SH-SY5Y (cell line): Measurements from ENCODE around the gene RGS16.

Experiments
- GATA2 ChIP-seq: IDR thresholded peaks from 2 replicates; pipeline ENCODE4 v1.6.1; 2011; ENCODE audit warnings: mild to moderate bottlenecking, low read depth, low read length
- GATA3 ChIP-seq: IDR thresholded peaks from 2 replicates; pipeline ENCODE4 v1.6.1; 2011; ENCODE audit warnings: low read depth, mild to moderate bottlenecking, low read length, moderate library complexity

RGS16 gene

DNA sequence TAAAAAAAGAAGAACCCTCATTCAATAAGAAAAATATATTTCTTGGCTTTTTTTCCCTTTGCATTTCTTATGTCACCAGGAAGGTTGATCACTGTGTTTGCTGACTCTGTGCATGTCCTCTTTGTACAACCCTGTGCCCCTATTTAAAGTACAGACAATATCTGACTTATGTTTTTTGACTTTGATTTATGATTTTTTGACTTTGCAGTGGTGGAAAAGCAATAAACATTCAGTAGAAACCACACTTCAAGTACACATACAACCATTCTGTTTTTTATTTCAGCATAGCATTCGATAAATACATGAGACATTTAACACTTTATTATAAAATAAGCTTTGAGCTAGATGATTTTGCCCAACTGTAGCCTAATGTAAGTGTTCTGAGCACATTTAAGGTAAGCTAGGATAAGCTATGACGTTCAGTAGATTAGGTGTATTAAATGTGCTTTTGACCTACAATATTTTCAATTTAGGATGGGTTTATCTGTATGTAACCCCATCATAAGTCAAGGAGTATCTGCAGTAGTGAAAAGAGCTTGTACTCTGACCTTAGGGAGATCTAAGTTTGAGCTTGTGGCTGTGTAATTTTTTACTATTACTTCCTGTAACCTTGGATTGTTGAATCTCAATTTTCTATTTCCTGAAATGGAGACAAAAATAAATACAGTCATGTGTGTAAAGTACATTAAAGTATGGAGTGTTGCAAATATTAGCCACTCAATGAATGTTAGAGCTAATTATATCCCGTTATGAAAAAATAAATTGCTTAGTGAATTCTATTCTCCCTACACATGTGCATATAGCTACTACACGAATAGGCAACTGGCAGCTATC, 16.3 kb downstream of the RGS16 start:
- TF ChIP-seq GATA2, result no peak
- TF ChIP-seq GATA3, result no peak

DNA sequence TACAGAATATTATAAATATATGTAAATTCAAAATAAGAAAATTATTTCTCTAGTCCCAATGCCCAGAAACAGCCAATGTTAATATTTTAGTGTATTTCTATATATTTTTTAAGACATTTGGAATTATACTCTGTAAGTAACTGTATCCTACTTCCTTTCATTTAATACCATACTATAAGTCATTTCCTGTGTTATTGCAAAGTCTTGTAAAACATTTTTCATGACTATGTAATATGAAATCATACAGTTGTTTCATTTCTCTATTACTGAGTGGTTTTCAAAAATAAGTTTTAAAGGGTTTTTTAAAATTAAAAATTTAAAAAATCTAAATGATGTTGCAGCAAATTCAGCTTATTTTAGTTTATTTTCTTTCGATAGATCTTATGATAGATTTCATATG, 17.1 kb downstream of the RGS16 start:
- no peak for TF ChIP-seq GATA2
- no peak for TF ChIP-seq GATA3

DNA sequence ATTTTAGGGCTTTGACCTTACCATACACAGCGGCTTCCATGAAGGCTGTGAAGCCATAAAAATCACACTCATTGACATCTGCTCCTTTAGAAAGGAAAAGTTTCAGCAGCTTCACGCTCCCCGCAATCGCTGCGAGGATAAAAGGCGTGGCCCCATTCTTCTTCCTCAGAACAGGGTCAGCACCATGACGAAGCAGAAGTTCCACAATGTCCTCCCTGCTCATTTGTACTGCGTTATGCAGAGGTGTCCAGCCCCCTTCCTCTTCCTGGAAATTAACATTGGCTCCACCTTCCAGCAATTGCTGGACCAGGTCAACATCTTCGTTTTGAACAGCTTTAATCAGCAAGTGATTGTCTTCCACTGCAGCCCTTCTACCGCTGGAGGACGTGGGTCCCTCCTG, 17.8 kb downstream of the RGS16 start:
- TF ChIP-seq GATA2 (no peak), GATA3 (no peak)

DNA sequence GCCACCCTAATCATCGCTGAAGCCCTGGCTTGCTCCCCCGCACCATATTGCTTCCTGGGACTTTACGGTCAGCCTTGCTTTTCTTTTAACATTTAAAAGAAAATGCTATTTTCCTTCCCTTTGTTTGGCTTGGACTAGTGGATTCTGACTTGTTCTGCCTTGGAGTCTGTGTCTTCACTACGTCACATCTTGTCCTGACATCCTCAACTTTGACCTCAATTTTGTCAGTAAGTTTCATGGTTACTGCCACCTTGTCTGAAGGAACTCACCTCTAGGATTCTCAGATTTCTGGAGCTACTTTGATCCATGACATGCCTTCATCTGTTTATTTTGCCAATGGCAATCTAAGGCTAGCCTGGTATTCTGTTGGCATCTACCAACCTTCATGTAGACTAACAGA, 19.4 kb downstream of the RGS16 start:
- TF ChIP-seq GATA3 (no peak), GATA2 (no peak)

DNA sequence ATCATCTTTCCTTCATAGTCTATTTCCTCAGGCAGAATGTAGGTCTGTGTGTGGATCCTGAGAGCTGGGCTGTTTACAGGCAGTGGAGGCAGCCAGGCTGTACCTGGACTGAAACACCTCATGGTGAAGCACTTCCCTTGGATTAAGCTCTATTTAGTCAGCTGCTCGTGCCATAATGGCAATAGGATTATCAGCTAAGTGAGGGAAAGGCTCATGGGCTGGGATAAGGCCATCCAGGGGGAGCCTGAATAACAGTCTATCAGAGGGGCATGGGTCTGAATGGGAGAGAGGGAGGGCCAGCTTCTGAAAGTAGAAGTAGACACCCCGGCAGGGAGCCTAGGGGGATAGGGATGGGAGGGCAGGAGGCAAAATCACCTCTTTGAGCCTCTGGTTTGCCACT, 23.5 kb downstream of the RGS16 start:
- TF ChIP-seq GATA2, result no peak

DNA sequence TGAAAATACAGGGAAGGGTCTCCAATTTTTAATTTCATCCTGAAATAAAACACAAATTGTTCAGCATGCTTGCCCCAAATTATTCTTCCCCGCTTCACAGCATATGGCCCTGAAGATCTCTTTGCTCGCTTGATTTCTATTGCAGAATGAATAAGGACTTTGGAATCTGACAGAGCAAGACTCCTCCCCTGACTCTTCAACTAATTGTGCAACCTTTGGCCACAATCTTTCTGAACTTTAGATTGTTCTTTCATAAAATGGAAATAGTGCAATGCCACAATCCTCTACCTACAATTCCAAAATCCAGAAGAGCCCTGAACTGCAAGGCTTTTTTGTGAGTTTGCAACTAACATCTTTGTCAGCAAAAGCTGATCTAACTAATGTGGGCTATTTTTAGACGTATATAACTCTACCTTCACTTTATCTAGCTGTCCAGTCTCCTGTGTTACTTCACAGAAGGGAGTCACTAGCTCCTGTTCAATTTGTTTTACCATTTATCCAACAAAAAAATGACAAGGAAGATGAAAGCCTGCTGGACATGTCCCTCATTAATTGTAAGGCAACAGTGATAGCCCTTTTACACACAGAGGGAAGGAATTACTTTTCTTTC, 28.5 kb downstream of the RGS16 start:
- TF ChIP-seq GATA2 (no peak), GATA3 (no peak)

DNA sequence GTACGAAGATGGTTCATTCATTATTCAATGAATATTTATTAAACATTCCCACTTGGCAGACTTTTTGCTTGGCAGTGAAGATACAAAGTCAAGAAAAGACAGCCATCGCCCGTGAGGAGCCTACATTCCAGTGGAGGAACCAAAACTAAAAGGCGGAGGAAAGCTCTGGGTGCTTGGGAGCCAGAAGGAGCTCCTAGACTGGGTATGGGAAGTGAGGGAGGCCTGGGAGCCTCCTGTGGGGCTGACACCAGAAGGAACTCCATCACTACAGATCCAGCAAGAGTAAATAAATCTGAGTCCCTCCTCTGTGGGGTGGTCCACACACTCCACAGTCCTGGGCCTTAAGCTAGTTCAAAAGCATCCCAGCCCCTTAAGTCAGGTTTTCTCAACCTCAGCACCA, 30.0 kb downstream of the RGS16 start:
- TF ChIP-seq GATA2, result no peak
- no peak for TF ChIP-seq GATA3

DNA sequence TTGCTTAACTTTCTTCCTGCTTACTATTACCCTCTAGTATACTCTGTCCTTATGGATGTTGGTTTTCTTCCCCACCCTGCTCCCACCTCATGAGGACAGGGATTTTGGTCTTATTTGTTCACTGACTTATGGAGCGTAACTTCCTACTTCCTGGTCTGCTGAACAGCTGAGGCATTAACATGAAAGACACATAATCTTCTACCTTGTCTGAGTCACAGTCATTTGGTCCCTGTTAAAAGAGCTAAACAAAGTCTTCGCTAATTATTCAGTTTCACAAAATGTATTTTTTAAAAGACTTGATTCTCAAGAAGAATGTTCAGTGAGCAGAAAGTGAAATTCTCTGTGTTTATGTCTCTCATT, 33.6 kb downstream of the RGS16 start:
- TF ChIP-seq GATA2 (no peak), GATA3 (no peak)

DNA sequence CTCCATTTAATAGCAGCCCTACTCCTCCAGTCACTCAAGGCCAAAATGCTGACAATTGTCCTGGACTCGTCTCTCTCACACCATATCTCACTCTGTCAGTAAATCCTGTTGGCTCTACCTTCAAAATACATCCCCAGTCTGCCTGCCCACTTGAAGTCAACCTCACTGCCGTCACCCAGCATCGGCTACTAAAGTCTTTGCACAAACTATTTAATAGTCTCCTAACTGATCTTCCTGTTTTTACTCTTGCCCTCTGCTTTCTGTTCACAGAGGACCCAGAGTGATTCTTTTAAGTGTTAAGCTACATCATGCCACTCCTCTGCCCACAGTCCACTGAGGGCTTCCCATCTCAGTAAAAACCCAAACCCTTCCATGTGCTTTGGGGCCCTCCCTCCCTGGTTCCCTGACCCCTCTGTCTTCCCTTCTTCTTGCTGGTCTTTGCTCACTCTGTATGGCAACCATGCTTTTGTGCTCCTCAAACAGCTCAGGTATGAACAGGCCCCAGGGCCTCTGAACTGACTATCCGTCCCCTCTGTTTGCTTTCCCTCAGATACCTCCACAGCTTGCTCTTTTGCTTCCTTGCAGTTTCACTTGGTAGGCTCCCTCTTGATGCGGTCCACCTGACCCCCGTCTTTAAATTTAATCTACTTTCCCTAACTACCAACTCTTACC, 34.1 kb downstream of the RGS16 start:
- TF ChIP-seq GATA3, result no peak
- TF ChIP-seq GATA2, result no peak

DNA sequence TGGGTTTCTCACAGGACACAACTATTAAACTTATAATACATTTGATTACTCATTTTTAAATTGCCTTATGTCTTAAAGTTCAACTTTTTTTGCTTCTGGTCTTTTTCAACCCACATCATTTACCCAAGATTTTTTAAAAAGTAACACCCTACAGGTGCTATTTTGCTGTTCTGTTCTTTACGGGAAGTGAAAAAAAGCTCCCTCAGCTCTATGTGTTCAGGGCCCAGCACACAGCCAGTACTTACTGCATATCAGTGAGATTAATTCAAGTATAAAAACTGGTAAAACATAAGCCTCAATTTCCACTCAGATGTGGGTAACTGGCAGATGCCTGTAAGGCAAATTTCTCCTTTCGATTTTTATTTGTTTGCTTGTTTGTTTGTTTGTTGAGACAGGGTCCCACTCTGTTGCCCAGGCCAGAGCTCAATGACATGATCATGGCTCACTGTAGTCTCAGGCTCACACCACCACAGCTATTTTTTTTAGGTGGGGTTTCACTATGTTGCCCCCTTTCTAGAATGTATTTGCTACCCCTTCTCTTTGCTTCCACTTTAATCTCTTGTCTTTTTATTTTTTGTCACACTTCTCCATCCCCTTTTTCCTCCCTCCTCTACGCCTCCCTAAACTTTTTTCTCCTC, 35.4 kb downstream of the RGS16 start:
- TF ChIP-seq GATA3 (no peak), GATA2 (no peak)

DNA sequence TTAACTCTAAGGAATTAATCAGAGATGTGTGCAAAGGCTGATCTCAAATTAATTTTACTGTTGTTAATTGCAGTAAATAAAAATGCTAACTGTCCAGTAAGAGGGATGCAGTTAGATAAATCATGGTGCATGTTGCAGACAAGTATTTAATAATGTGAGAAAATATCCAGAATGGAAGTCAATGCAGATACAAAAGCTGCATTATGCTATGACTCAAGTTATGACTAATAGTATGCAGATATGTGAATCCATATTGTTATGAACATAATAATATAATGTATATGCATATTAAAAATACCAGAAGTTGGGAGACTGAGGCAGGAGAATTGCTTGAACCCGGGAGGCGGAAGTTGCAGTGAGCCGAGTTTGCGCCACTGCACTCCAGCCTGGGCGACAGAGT, 36.6 kb downstream of the RGS16 start:
- TF ChIP-seq GATA3 (no peak), GATA2 (no peak)

DNA sequence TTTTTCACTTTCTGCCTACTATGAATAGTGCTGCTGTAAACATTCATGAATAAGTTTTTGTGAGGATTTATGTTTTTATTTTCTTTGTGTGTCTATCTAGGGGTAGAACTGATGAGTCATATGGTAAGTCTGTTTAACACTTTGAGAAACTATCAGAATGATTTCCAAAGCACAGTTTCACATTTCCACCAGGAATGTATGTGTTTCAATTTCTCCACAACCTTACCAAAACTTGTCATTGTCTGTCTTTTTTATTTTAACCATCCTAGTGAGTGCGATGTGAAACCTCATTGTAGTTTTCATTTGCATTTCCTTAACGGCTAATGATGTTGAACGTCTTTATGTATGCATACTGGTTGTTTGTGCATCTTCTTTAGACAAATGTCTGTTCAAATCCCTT, 38.7 kb downstream of the RGS16 start:
- TF ChIP-seq GATA2, result no peak
- TF ChIP-seq GATA3, result no peak

DNA sequence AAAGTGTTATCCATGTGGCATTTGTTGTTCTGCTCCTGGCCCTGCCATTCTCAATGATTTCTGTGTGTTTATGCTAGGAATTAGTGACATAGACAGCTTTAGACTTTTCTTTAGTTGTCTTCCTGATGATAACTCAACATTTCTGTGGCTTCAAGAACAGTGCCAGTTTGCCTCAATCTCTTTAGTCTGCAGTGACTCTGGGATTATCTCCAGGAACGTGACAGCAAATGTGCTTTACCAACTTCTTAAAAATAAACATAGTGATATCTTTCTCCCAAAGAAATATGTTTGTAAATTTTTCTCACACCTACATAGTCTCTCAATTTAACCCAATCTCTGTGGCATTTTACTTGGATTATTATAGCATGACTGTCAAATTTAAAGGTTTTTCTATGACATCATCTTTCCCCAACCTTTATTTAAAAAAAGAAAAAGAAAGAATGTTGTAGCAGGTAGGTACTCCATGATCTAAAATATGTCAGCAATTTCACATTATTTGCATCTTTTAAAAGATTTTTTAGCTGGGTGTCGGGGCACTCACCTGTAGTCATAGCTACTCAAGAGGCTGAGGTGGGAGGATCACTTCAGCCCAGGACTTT, 39.7 kb downstream of the RGS16 start:
- TF ChIP-seq GATA3 (no peak), GATA2 (no peak)

DNA sequence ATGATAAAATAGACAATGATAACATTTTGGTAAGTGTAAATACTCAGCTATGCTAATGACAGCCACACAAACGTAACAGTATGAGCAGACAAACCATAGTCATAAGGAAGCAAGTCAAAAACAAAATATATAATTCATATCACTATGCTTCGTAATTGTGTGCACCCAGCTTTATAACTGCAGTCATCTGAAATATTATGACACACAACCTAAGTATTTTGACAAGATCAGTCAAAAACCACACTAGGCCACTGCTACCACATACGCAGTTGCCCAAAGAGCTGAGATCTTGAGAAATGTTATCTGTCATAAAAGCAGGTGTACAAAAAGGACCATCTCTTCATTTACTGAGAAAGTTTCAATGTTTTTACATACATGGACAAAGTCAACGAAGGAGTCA, 41.1 kb downstream of the RGS16 start:
- no peak for TF ChIP-seq GATA3
- TF ChIP-seq GATA2, result no peak
